ENCODE results near the gene ART1.

The ART1 gene

DNA sequence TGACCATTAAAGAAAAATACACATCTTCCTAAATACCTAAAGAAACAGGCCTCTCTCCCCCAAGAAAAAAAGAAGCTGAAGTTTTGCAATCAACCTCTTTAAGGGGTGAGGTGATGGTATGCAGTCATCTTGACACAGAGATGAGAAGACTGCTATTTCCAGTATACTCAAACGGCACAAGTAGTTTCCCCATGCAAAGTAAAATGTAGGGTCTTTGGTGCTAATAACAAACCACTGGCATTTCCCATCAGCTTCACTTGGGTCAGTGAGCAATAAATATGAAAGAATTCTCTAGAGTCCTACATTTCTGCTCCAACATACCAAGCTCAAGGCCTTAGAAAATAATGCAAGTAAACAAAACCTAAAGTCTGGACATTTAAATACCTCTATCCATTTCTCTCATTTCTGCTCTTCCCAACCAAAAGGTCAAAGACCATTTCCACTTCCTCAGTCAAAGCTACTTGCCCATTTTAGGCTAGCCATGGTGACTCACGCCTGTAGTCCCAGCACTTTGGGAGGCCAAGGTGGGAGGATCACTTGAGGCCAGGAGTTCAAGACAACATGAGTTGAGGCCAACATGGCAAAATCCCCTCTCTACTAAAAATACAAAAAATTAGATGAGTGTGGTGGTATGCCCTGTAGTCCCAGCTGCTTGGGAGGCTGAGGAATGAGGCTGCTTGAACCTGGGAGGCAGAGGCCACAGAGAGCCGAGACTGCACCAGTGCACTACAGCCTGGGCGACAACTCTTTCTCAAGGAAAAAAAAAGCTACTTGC is 65.7 kb downstream of the ART1 start:
- no peak overlapping the region for H3K27ac ChIP-seq
- CTCF ChIA-PET = interaction anchor here (0.6 kb wide), 1 partner anchor 645 kb away, joined by 3 read pairs; no protein-coding TSS in a partner anchor

GRCh38 chr11:3712274-3712673 is 67.3 kb downstream of the ART1 start:
- CTCF ChIA-PET = no interaction called here
- DNase-seq (ENCODE audit: low spot score) = no peak
- no peak overlapping the region for H3K27ac ChIP-seq
- TF ChIP-seq, protein P1, sequence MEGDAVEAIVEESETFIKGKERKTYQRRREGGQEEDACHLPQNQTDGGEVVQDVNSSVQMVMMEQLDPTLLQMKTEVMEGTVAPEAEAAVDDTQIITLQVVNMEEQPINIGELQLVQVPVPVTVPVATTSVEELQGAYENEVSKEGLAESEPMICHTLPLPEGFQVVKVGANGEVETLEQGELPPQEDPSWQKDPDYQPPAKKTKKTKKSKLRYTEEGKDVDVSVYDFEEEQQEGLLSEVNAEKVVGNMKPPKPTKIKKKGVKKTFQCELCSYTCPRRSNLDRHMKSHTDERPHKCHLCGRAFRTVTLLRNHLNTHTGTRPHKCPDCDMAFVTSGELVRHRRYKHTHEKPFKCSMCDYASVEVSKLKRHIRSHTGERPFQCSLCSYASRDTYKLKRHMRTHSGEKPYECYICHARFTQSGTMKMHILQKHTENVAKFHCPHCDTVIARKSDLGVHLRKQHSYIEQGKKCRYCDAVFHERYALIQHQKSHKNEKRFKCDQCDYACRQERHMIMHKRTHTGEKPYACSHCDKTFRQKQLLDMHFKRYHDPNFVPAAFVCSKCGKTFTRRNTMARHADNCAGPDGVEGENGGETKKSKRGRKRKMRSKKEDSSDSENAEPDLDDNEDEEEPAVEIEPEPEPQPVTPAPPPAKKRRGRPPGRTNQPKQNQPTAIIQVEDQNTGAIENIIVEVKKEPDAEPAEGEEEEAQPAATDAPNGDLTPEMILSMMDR (conservative IDR thresholded peaks at IDR 0.05; ENCODE audit: low read depth) = no peak
- POLR2A ChIA-PET (ENCODE audit: low non-redundant PET) = no interaction called here

More for the DNA sequence above, 65.7 kb downstream of the ART1 start:
- no peak for DNase-seq (ENCODE audit: low spot score)
- POLR2A ChIA-PET (ENCODE audit: low non-redundant PET) = no interaction called here
- TF ChIP-seq, protein P1 (conservative IDR thresholded peaks at IDR 0.05; ENCODE audit: low read depth) = no peak

All from RWPE1 (cell line).